Parathyroid adenoma (tissue), 2 donors: ENCODE data around the gene RRP36.

Experiments used
- H2AFZ ChIP-seq: fragments of 300-600 bp; sonication (generic); one replicate; pipeline ENCODE4 v1.7.0; 2017; ENCODE audit warnings: antibody characterized with exemption, mild to moderate bottlenecking
- H3K27ac ChIP-seq: fragments of 300-600 bp; sonication (generic); one replicate; pipeline ENCODE4 v1.7.0; 2017
- H3K27me3 ChIP-seq: fragments of 300-600 bp; sonication (generic); one replicate; pipeline ENCODE4 v1.7.0; 2017; ENCODE audit warnings: low read length; ENCODE audit not compliant: control insufficient read depth, insufficient read depth
- H3K36me3 ChIP-seq: fragments of 300-600 bp; sonication (generic); one replicate; pipeline ENCODE4 v1.7.0; 2017; ENCODE audit warnings: low read length; ENCODE audit not compliant: control insufficient read depth, insufficient read depth
- H3K4me1 ChIP-seq: fragments of 300-600 bp; sonication (generic); one replicate; pipeline ENCODE4 v1.7.0; 2017; ENCODE audit warnings: control low read depth
- H3K4me2 ChIP-seq: fragments of 300-600 bp; sonication (generic); one replicate; pipeline ENCODE4 v1.7.0; 2017; ENCODE audit warnings: low read length
- H3K4me3 ChIP-seq: fragments of 300-600 bp; sonication (generic); one replicate; pipeline ENCODE4 v1.7.0; 2017; ENCODE audit warnings: low read depth, low read length
- H3K79me2 ChIP-seq: fragments of 300-600 bp; sonication (generic); one replicate; pipeline ENCODE4 v1.7.0; 2017; ENCODE audit warnings: control low read depth
- H3K9ac ChIP-seq: fragments of 300-600 bp; sonication (generic); one replicate; pipeline ENCODE4 v1.7.0; 2017; ENCODE audit warnings: mild to moderate bottlenecking
- H3K9me3 ChIP-seq: fragments of 300-600 bp; sonication (generic); one replicate; pipeline ENCODE4 v1.7.0; 2017; ENCODE audit warnings: low read length; ENCODE audit not compliant: control insufficient read depth
- CTCF ChIP-seq: fragments of 300-600 bp; sonication (generic); IDR thresholded peaks from one replicate; pipeline ENCODE4 v1.7.0; 2017; ENCODE audit warnings: antibody characterized with exemption, mild to moderate bottlenecking
- donor health status: primary hyperparathyroidism.

Gene RRP36

GRCh38 chr6:43021270-43022047 is at the start of gene RRP36:
Gene RRP36 (plus strand): TSS chr6:43021623. CDS start chr6:43021655, 32 bp downstream.
- peak within 1 kb of the TSS; percentile 89 for H2AFZ ChIP-seq
- no peak for TF ChIP-seq CTCF
- H3K27ac ChIP-seq = peak within 1 kb of the TSS; percentile 83
- H3K9me3 ChIP-seq = no peaks in the 10 kb centered on the region
- no peaks in the 10 kb centered on the region for H3K27me3 ChIP-seq
- peaks cover 10% of the 10 kb centered on the region for H3K79me2 ChIP-seq
- H3K36me3 ChIP-seq = no peaks in the 10 kb centered on the region
- H3K9ac ChIP-seq = peak within 1 kb of the TSS; percentile 6
- peak within 1 kb of the TSS; percentile 90 for H3K4me3 ChIP-seq
- H3K4me1 ChIP-seq = peaks cover 17% of the 10 kb centered on the region
- peak within 1 kb of the TSS; percentile 94 for H3K4me2 ChIP-seq

- H3K9me3 ChIP-seq = no peaks in the 10 kb centered on the region
- no peak overlapping the region for H3K4me3 ChIP-seq
- H3K4me1 ChIP-seq = no peaks in the 10 kb centered on the region
- no peak overlapping the region for H3K9ac ChIP-seq
- H3K79me2 ChIP-seq = no peaks in the 10 kb centered on the region
- no peak overlapping the region for H3K4me2 ChIP-seq
- no peak for TF ChIP-seq CTCF
- no peaks in the 10 kb centered on the region for H3K27me3 ChIP-seq
- H3K36me3 ChIP-seq = no peaks in the 10 kb centered on the region
- no peak overlapping the region for H2AFZ ChIP-seq
- no peak overlapping the region for H3K27ac ChIP-seq
Measured at GRCh38 chr6:42971746-42972327, 49.6 kb upstream of the RRP36 start.

GRCh38 chr6:42973926-42974325 is 47.5 kb upstream of the RRP36 start:
- H3K4me1 ChIP-seq = peaks cover 5% of the 10 kb centered on the region
- H3K4me2 ChIP-seq = no peak overlapping the region
- H3K27me3 ChIP-seq = no peaks in the 10 kb centered on the region
- no peak overlapping the region for H3K9ac ChIP-seq
- no peaks in the 10 kb centered on the region for H3K36me3 ChIP-seq
- H2AFZ ChIP-seq = no peak overlapping the region
- H3K9me3 ChIP-seq = no peaks in the 10 kb centered on the region
- TF ChIP-seq CTCF = no peak
- H3K4me3 ChIP-seq = no peak overlapping the region
- H3K27ac ChIP-seq = no peak overlapping the region
- H3K79me2 ChIP-seq = no peaks in the 10 kb centered on the region

- Histone ChIP-seq H3K9ac (no peak overlapping the region), H3K9me3 (no peaks in the 10 kb centered on the region), H3K27me3 (no peaks in the 10 kb centered on the region), H2AFZ (no peak overlapping the region), H3K27ac (no peak overlapping the region), H3K79me2 (peaks cover 4% of the 10 kb centered on the region), H3K4me2 (no peak overlapping the region), H3K4me3 (no peak overlapping the region), H3K36me3 (no peaks in the 10 kb centered on the region), H3K4me1 (peaks cover 8% of the 10 kb centered on the region)
- no peak for TF ChIP-seq CTCF
Measured at GRCh38 chr6:42974919-42975505, 46.4 kb upstream of the RRP36 start.
